WTC11 (cell line): Measurements from ENCODE around the gene PIP5K1A. TPM values are rescaled to one million over a fixed set of nuclear protein-coding genes. Genes with fewer than 3 reads are reported as not detected.

Source experiments
- ATAC-seq: fragments of 200-7000 bp; cut with Tn5 transposase; 2 replicates; pipeline ENCODE4 v1.10.0; 2021; ENCODE audit warnings: mild to moderate bottlenecking, moderate library complexity
- CTCF ChIA-PET: fragments of 300-600 bp; sonication (Branson Sonifier 250); formaldehyde crosslinking; loops from one replicate; lab custom pipeline; 2021; ENCODE audit warnings: antibody characterized with exemption; lab: Charles Lee
- POLR2A ChIA-PET: fragments of 350-600 bp; sonication (Branson Sonifier 250); formaldehyde crosslinking; loops from one replicate; lab custom pipeline; 2021; ENCODE audit warnings: antibody characterized with exemption; lab: Charles Lee
- DNase-seq: peaks from one replicate; pipeline ENCODE4 v3.0.0; 2021; ENCODE audit warnings: low spot score
- H3K27ac Mint-ChIP-seq: 2 replicates; pipeline ENCODE4 v1.8.0; 2021; ENCODE audit warnings: mixed read lengths
- H3K27me3 Mint-ChIP-seq: 2 replicates; pipeline ENCODE4 v1.8.0; 2021; ENCODE audit warnings: low read depth, mild to moderate bottlenecking, moderate library complexity, mixed read lengths
- H3K36me3 Mint-ChIP-seq: 2 replicates; pipeline ENCODE4 v1.8.0; 2021; ENCODE audit warnings: mixed read lengths
- H3K4me1 Mint-ChIP-seq: 2 replicates; pipeline ENCODE4 v1.8.0; 2022; ENCODE audit warnings: mixed read lengths
- H3K4me3 Mint-ChIP-seq: 2 replicates; pipeline ENCODE4 v1.8.0; 2021; ENCODE audit warnings: mild to moderate bottlenecking, moderate library complexity, mixed read lengths
- H3K9me3 Mint-ChIP-seq: 2 replicates; pipeline ENCODE4 v1.8.0; 2021; ENCODE audit warnings: mixed read lengths
- CREM ChIP-seq: sonication (generic); formaldehyde crosslinking; IDR thresholded peaks from 2 replicates; pipeline ENCODE4 v1.8.1; 2022; ENCODE audit warnings: mild to moderate bottlenecking, missing genetic modification reagents, moderate library complexity
- ELF4 ChIP-seq: sonication (generic); formaldehyde crosslinking; IDR thresholded peaks from 2 replicates; pipeline ENCODE4 v1.8.1; 2022; ENCODE audit warnings: low read depth, mild to moderate bottlenecking, moderate library complexity, missing genetic modification reagents
- ETV6 ChIP-seq: sonication (generic); formaldehyde crosslinking; IDR thresholded peaks from 2 replicates; pipeline ENCODE4 v1.8.1; 2022; ENCODE audit warnings: mild to moderate bottlenecking, missing genetic modification reagents
- FOXP1 ChIP-seq: sonication (generic); formaldehyde crosslinking; IDR thresholded peaks from 2 replicates; pipeline ENCODE4 v1.8.0; 2022; ENCODE audit warnings: missing genetic modification reagents, mild to moderate bottlenecking, moderate library complexity, borderline replicate concordance
- GTF2I ChIP-seq: fragments of 250-450 bp; sonication (Bioruptor Pico); conservative IDR thresholded peaks from 2 replicates; pipeline ENCODE4 v1.4.0; 2021; ENCODE audit warnings: mild to moderate bottlenecking
- HMGXB4 ChIP-seq: sonication (generic); formaldehyde crosslinking; IDR thresholded peaks from 2 replicates; pipeline ENCODE4 v1.8.1; 2023; ENCODE audit warnings: mild to moderate bottlenecking, moderate library complexity, missing genetic modification reagents
- IRF2 ChIP-seq: sonication (generic); formaldehyde crosslinking; IDR thresholded peaks from 2 replicates; pipeline ENCODE4 v1.8.0; 2022; ENCODE audit warnings: low read depth, missing genetic modification reagents, borderline replicate concordance
- JUN ChIP-seq: sonication (generic); formaldehyde crosslinking; IDR thresholded peaks from 2 replicates; pipeline ENCODE4 v1.8.0; 2023; ENCODE audit warnings: mild to moderate bottlenecking, missing genetic modification reagents
- NFATC4 ChIP-seq: fragments of 250-450 bp; sonication (Bioruptor Pico); IDR thresholded peaks from 2 replicates; pipeline ENCODE4 v1.9.0; 2021; ENCODE audit warnings: mild to moderate bottlenecking
- NFYB ChIP-seq: sonication (generic); formaldehyde crosslinking; conservative IDR thresholded peaks from 2 replicates; pipeline ENCODE4 v1.8.0; 2022; ENCODE audit warnings: low read depth, missing genetic modification reagents
- PREB ChIP-seq: sonication (generic); formaldehyde crosslinking; IDR thresholded peaks from 2 replicates; pipeline ENCODE4 v1.8.1; 2022; ENCODE audit warnings: mild to moderate bottlenecking, missing genetic modification reagents, moderate library complexity, borderline replicate concordance
- RELA ChIP-seq: sonication (generic); formaldehyde crosslinking; IDR thresholded peaks from 2 replicates; pipeline ENCODE4 v1.8.1; 2022; ENCODE audit warnings: missing genetic modification reagents, mild to moderate bottlenecking, borderline replicate concordance
- SOX15 ChIP-seq: fragments of 250-450 bp; sonication (Bioruptor Pico); IDR thresholded peaks from 2 replicates; pipeline ENCODE4 v1.9.0; 2021; ENCODE audit warnings: mild to moderate bottlenecking
- ZNF121 ChIP-seq: sonication (generic); formaldehyde crosslinking; IDR thresholded peaks from 2 replicates; pipeline ENCODE4 v1.8.0; 2023; ENCODE audit warnings: missing genetic modification reagents
- ZNF263 ChIP-seq: sonication (generic); formaldehyde crosslinking; IDR thresholded peaks from 2 replicates; pipeline ENCODE4 v1.8.1; 2022; ENCODE audit warnings: low read depth, mild to moderate bottlenecking, moderate library complexity, missing genetic modification reagents
- ZNF416 ChIP-seq: fragments of 250-450 bp; sonication (Bioruptor Pico); IDR thresholded peaks from 2 replicates; pipeline ENCODE4 v1.9.0; 2021; ENCODE audit warnings: mild to moderate bottlenecking, inconsistent platforms
- ZNF671 ChIP-seq: fragments of 250-450 bp; sonication (Bioruptor Pico); IDR thresholded peaks from 2 replicates; pipeline ENCODE4 v1.8.0; 2021; ENCODE audit warnings: mild to moderate bottlenecking
- total RNA-seq: library from RNA; stranded (reverse); gene quantifications from 3 replicates; pipeline ENCODE4 v1.2.3, GENCODE V29; 2021
- TF ChIP-seq, protein P1 (sequence below): sonication (generic); formaldehyde crosslinking; IDR thresholded peaks from 2 replicates; pipeline ENCODE4 v1.8.0; 2023; ENCODE audit warnings: missing genetic modification reagents, mild to moderate bottlenecking, borderline replicate concordance

The PIP5K1A gene
- total RNA-seq, 1 experiment from 2014 or later: 81.3 TPM

DNA sequence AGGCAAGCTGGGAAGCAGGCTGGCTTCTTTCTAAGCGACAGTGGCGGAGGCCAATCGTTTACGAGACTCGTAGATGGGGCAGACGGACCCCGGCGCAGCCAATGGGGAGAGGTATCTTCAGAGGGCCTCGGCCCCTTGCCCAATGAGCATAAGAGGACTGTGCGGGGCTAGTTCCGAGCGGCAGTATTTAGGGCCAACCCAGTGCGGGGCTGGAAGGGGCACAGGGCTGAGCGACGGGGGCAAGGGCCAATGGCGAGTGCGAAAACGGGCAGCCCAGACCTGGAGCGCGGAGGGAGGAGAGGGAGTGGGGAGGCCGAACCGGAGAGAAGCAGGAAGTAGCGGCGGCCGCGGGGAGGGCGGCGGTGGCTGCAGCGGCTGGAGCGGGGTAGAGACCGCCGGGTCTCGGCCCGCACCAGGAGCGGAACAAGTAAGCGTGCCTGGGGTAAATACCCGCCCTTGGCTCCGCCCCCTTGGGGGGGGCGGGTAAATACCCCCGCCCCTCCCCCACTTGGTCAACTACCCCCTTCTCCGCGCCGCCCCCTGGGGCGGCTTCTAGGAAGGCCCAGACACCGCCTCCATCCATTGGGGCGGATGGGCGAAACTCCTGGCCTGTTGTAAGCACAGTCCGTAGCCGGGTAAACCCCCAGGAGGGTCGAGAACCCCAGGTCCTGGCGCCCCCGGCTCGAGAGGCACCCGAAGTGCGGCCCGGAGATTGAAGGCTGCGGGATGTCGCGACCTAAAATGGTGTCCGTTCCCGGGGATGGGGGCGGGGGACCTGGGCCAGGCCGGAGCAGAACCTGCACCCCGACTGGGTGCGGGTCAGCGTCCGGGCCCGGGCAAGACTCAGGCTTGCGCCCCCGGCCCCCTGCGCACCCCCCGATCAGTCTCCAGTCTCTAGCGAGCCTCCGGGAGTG is 83.9 kb downstream of the PIP5K1A start, which contains the start of gene ZNF687 (continued):
- TF ChIP-seq ZNF671 (CRISPR knock-in tag) (no peak), PREB (no peak), ZNF121 (CRISPR knock-in tag) (no peak), ELF4 (CRISPR knock-in tag) (no peak), NFYB (CRISPR knock-in tag) (peak; percentile 100), RELA (CRISPR knock-in tag) (no peak), ZNF416 (no peak), IRF2 (CRISPR knock-in tag) (no peak), SOX15 (CRISPR knock-in tag) (no peak), GTF2I (CRISPR knock-in tag) (no peak)
- TF ChIP-seq, protein P1, sequence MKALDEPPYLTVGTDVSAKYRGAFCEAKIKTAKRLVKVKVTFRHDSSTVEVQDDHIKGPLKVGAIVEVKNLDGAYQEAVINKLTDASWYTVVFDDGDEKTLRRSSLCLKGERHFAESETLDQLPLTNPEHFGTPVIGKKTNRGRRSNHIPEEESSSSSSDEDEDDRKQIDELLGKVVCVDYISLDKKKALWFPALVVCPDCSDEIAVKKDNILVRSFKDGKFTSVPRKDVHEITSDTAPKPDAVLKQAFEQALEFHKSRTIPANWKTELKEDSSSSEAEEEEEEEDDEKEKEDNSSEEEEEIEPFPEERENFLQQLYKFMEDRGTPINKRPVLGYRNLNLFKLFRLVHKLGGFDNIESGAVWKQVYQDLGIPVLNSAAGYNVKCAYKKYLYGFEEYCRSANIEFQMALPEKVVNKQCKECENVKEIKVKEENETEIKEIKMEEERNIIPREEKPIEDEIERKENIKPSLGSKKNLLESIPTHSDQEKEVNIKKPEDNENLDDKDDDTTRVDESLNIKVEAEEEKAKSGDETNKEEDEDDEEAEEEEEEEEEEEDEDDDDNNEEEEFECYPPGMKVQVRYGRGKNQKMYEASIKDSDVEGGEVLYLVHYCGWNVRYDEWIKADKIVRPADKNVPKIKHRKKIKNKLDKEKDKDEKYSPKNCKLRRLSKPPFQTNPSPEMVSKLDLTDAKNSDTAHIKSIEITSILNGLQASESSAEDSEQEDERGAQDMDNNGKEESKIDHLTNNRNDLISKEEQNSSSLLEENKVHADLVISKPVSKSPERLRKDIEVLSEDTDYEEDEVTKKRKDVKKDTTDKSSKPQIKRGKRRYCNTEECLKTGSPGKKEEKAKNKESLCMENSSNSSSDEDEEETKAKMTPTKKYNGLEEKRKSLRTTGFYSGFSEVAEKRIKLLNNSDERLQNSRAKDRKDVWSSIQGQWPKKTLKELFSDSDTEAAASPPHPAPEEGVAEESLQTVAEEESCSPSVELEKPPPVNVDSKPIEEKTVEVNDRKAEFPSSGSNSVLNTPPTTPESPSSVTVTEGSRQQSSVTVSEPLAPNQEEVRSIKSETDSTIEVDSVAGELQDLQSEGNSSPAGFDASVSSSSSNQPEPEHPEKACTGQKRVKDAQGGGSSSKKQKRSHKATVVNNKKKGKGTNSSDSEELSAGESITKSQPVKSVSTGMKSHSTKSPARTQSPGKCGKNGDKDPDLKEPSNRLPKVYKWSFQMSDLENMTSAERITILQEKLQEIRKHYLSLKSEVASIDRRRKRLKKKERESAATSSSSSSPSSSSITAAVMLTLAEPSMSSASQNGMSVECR (CRISPR knock-in tag): peak; percentile 22; the same call in 1 of the 2 replicates

DNA sequence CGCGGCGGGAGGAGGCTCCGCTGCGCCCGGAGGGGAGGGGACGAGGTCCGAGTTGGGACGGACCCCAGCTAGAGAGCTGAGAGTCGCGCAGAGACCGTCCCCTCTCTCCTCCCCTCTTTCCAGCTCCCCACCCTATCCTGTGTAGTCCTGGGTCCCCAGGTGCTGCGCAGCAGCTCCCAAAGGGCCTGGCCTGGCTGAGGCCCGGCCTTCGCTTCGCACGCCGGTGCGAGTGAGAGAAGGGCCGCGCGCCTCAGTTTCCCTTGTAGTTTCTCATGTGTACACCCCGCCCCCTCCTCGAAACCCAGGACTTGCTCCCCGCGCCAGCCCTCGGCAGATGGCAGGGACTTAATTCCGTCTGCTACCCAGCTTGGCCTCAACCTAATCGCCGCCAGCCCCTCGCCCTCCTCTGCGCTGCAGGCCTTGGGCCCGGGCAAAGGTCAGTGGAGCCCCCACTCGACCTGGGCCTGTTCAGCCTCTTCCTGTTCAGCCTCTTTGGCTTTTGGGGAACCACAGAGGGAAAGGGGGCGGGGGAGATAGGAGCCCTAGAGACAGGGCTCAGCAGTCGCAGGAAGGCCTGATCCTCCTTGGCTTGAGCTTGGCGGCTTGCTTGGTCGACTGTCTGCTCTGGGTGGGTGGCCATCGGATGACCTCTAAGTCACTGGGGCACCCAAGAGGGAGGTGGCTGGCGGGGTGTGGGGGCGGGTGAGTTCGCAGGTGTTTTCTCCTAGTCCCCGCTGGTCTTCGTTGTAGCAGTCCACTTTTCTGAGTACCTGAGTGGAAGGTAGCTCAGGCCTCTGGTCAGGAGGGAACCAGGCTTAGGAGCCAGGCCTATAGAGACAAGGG is 84.8 kb downstream of the PIP5K1A start:
- H3K36me3 Mint-ChIP-seq: peaks cover 26% of the 10 kb centered on the region
- ATAC-seq: peak; percentile 0; the same call in 1 of the 2 replicates
- H3K9me3 Mint-ChIP-seq: no peaks in the 10 kb centered on the region
- H3K27ac Mint-ChIP-seq: peak overlapping the region; percentile 92
- H3K4me1 Mint-ChIP-seq: peaks cover 15% of the 10 kb centered on the region
- peak overlapping the region; percentile 96 for H3K4me3 Mint-ChIP-seq
- no peaks in the 10 kb centered on the region; the same call in 1 of the 2 replicates for H3K27me3 Mint-ChIP-seq
- 0 out of 2 replicates have a peak, but pooled peaks have one; percentile 19 for TF ChIP-seq HMGXB4
- TF ChIP-seq CREM: no peak
- peak; percentile 11; the same call in 1 of the 2 replicates for TF ChIP-seq ZNF263 (CRISPR knock-in tag)
- no peak for TF ChIP-seq ETV6 (CRISPR knock-in tag)
- 0 out of 2 replicates have a peak, but pooled peaks have one; percentile 32 for TF ChIP-seq JUN (CRISPR knock-in tag)
- 0 out of 2 replicates have a peak, but pooled peaks have one; percentile 29 for TF ChIP-seq NFATC4 (CRISPR knock-in tag)
- peak; percentile 45 for TF ChIP-seq FOXP1
- POLR2A ChIA-PET: interaction anchor here (0.6 to 2.9 kb wide), 10 partner anchors 9 to 703 kb away, joined by 3 to 23 read pairs (median 4); partner anchors contain the start of genes CGN and PI4KB
- DNase-seq: peak; percentile 50
- CTCF ChIA-PET: interaction anchor here (0.6 to 2.0 kb wide), 8 partner anchors 10 to 232 kb away, joined by 3 to 16 read pairs (median 5); no protein-coding TSS in a partner anchor
